ENCODE measurements around the gene MAP7.

Gene MAP7

GRCh38 chr6:136529710-136530109 lies 20.5 kb downstream of the MAP7 start:
- no peak for DNase-seq (ENCODE audit: low spot score)

GRCh38 chr6:136528477-136528876 lies 21.7 kb downstream of the MAP7 start:
- DNase-seq (ENCODE audit: low spot score): peak; percentile 11

- peak; percentile 62 for DNase-seq (ENCODE audit: low spot score)
These were observed 22.4 kb downstream of the MAP7 start for GRCh38 chr6:136527831-136528230.

- DNase-seq (ENCODE audit: low spot score): no peak
These were observed 23.3 kb downstream of the MAP7 start for GRCh38 chr6:136526937-136527336.

- peak; percentile 85 for DNase-seq (ENCODE audit: low spot score)
These were observed 23.9 kb downstream of the MAP7 start for GRCh38 chr6:136526196-136526930.

GRCh38 chr6:136525586-136526195 lies 24.5 kb downstream of the MAP7 start:
- peak; percentile 7 for DNase-seq (ENCODE audit: low spot score)

- DNase-seq (ENCODE audit: low spot score): no peak
These were observed 25.2 kb downstream of the MAP7 start for GRCh38 chr6:136524936-136525413.

- no peak for DNase-seq (ENCODE audit: low spot score)
These were observed 25.8 kb downstream of the MAP7 start for GRCh38 chr6:136524339-136524935.

- DNase-seq (ENCODE audit: low spot score): no peak
These were observed 27.0 kb downstream of the MAP7 start for GRCh38 chr6:136523196-136523595.

GRCh38 chr6:136522636-136523035 lies 27.6 kb downstream of the MAP7 start:
- no peak for DNase-seq (ENCODE audit: low spot score)

- DNase-seq (ENCODE audit: low spot score): no peak
These were observed 28.3 kb downstream of the MAP7 start for GRCh38 chr6:136521911-136522310.

- no peak for DNase-seq (ENCODE audit: low spot score)
These were observed 28.8 kb downstream of the MAP7 start for GRCh38 chr6:136521427-136521826.

- no peak for DNase-seq (ENCODE audit: low spot score)
These were observed 29.7 kb downstream of the MAP7 start for GRCh38 chr6:136520517-136520916.

- DNase-seq (ENCODE audit: low spot score): no peak
These were observed 32.6 kb downstream of the MAP7 start for GRCh38 chr6:136517582-136517981.

GRCh38 chr6:136517002-136517401 lies 33.2 kb downstream of the MAP7 start:
- DNase-seq (ENCODE audit: low spot score): no peak

- DNase-seq (ENCODE audit: low spot score): no peak
These were observed 35.6 kb downstream of the MAP7 start for GRCh38 chr6:136514591-136514990.

- DNase-seq (ENCODE audit: low spot score): no peak
These were observed 38.3 kb downstream of the MAP7 start for GRCh38 chr6:136511926-136512325.

GRCh38 chr6:136511397-136511796 lies 38.8 kb downstream of the MAP7 start:
- no peak for DNase-seq (ENCODE audit: low spot score)

GRCh38 chr6:136510782-136511181 lies 39.4 kb downstream of the MAP7 start:
- no peak for DNase-seq (ENCODE audit: low spot score)

- no peak for DNase-seq (ENCODE audit: low spot score)
These were observed 39.9 kb downstream of the MAP7 start for GRCh38 chr6:136510299-136510698.

GRCh38 chr6:136508725-136509392 lies 41.4 kb downstream of the MAP7 start:
- DNase-seq (ENCODE audit: low spot score): no peak

- DNase-seq (ENCODE audit: low spot score): no peak
These were observed 44.0 kb downstream of the MAP7 start for GRCh38 chr6:136506124-136506799.

Measured in AG08395 (cell line).